Lower lobe of right lung (tissue), 2 donors: ENCODE results near the gene CUX1. TPM values are rescaled to one million over a fixed set of nuclear protein-coding genes. Genes with fewer than 3 reads are reported as not detected.

Experiments used
- ATAC-seq, 2 donors: fragments of 200-7000 bp; cut with Tn5 transposase; one replicate each; pipeline ENCODE4 v1.9.1; 2020 to 2022; ENCODE audit warnings: mild to moderate bottlenecking in 2 of 2, moderate library complexity in 2 of 2
- DNase-seq: peaks from one replicate; pipeline ENCODE4 v3.0.0-alpha.2; 2020
- H3K27ac ChIP-seq: fragments of 200-600 bp; one replicate; pipeline ENCODE4 v1.8.0; 2022
- H3K27me3 ChIP-seq: fragments of 200-600 bp; one replicate; pipeline ENCODE4 v1.8.0; 2022; ENCODE audit warnings: low read depth
- H3K36me3 ChIP-seq: fragments of 200-600 bp; one replicate; pipeline ENCODE4 v1.8.0; 2022; ENCODE audit warnings: mild to moderate bottlenecking
- H3K4me1 ChIP-seq: fragments of 200-600 bp; one replicate; pipeline ENCODE4 v1.8.0; 2022
- H3K4me3 ChIP-seq: fragments of 200-600 bp; one replicate; pipeline ENCODE4 v1.8.0; 2022; ENCODE audit warnings: mild to moderate bottlenecking
- H3K9me3 ChIP-seq: fragments of 200-600 bp; one replicate; pipeline ENCODE4 v1.8.0; 2022
- intact Hi-C: fragments of 100-400 bp; cut with DNase I; formaldehyde crosslinking; loops from one replicate; pipeline ENCODE4 v1.11.0; 2022
- total RNA-seq: library from RNA; stranded (reverse); fragmentation: NEBNext Ultra II Directional; extraction: Animal tissue kit (Norgen Biotek cat#: 25700); gene quantifications from one replicate; pipeline ENCODE4 v1.2.1, GENCODE V29; 2021
- TF ChIP-seq, protein P1 (sequence below): fragments of 200-600 bp; IDR thresholded peaks from one replicate; pipeline ENCODE4 v1.8.0; 2022; ENCODE audit warnings: antibody characterized with exemption, mild to moderate bottlenecking
- donor health status: DM: no; HTN: yes; CAD: no; lungs with severe emphysema.

CUX1 gene
- total RNA-seq, 1 donor from 2014 or later: 118 TPM

DNA sequence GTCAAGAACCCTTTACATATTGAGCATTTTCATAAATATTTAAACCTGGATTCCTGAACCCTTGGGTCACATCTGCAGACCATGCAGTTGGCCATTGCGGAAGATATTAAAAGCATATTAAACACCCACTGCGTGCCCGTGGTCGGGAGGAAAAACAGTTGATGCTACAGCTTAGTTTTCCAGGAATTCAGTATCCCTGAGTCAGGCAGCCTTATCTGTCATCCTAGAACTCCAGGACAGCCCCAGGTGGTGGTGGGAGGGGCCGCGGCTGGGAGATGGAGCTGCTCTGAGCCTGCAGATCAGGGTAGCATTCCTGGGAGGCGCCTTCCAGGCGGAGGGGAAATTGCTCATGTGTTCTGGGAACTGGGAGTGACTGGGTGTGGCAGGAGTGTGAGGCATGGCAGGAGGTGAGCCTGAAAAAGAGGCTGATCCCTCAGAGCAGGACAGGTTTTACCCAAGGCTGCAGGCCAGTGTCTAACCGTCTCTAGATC lies 246.3 kb downstream of the CUX1 start:
- DNase-seq: peak; percentile 56
- TF ChIP-seq, protein P1, sequence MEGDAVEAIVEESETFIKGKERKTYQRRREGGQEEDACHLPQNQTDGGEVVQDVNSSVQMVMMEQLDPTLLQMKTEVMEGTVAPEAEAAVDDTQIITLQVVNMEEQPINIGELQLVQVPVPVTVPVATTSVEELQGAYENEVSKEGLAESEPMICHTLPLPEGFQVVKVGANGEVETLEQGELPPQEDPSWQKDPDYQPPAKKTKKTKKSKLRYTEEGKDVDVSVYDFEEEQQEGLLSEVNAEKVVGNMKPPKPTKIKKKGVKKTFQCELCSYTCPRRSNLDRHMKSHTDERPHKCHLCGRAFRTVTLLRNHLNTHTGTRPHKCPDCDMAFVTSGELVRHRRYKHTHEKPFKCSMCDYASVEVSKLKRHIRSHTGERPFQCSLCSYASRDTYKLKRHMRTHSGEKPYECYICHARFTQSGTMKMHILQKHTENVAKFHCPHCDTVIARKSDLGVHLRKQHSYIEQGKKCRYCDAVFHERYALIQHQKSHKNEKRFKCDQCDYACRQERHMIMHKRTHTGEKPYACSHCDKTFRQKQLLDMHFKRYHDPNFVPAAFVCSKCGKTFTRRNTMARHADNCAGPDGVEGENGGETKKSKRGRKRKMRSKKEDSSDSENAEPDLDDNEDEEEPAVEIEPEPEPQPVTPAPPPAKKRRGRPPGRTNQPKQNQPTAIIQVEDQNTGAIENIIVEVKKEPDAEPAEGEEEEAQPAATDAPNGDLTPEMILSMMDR: no peak

DNA sequence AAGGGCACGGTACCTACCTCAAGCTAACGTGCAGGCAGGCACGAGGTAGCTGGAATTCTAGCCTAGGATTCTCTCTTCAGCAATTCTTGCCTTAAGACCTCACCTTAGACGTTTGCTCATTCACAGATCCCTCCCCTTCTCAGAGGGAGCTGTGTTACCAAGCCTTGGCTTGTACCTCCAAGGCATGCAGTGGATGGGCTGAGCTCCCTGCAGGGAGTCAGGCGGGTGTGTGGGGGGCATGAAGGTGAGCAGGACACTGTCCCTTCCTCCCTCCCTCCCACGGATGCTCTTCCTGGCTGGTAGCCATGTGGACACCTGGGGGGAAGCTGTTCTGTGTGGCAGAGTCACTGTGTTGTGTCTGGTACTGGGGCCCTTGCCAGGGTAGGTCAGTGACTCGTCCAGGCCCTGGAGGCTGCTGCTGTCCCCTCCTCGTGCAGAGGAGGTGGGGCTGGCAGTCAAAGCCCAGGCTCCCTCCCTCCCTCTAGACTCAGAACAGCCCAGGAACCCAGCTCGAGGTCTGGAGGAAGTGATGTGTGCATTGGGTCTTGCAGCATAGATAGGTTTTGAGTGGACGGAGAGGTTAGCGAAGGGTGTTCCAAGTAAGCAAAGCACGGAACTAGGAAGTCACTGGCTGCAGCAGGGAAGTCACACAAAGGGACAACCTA lies 247.1 kb downstream of the CUX1 start:
- Histone ChIP-seq H3K9me3 (no peaks in the 10 kb centered on the region), H3K4me1 (peaks cover 18% of the 10 kb centered on the region), H3K27me3 (no peaks in the 10 kb centered on the region), H3K27ac (peak overlapping the region; percentile 67), H3K4me3 (no peak overlapping the region), H3K36me3 (no peaks in the 10 kb centered on the region)
- intact Hi-C loops: no loop called here
- ATAC-seq (peak; percentile 66 to 84), DNase-seq (peak; percentile 58)
- TF ChIP-seq, protein P1: no peak

More for the DNA sequence above, 246.3 kb downstream of the CUX1 start:
- Histone ChIP-seq H3K36me3 (no peaks in the 10 kb centered on the region), H3K9me3 (no peaks in the 10 kb centered on the region), H3K27ac (peak overlapping the region; percentile 67), H3K4me1 (peaks cover 18% of the 10 kb centered on the region), H3K27me3 (no peaks in the 10 kb centered on the region), H3K4me3 (no peak overlapping the region)
- peak; percentile 78 to 82 for ATAC-seq
- intact Hi-C loops: no loop called here

DNA sequence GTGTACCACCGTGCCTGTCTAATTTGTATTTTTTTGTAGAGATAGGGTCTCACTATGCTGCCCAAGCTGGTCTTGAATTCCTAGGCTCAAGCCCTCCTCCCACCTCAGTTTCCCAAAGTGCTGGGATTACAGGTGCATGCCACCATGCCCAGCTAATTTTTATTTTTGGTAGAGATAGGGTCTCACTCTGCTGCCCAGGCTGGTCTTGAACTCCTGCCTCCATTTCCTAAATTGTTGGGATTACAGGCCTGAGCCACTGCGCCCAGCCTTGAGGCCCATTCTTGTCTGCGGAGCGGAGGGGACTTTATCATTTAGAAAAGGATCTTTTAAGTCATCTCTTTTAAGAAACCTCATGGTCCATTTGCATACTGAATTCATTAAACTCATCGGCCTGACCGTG lies 247.8 kb downstream of the CUX1 start:
- Histone ChIP-seq H3K27ac (no peak overlapping the region), H3K4me3 (no peak overlapping the region), H3K27me3 (no peaks in the 10 kb centered on the region), H3K36me3 (peaks cover 2% of the 10 kb centered on the region), H3K9me3 (no peaks in the 10 kb centered on the region), H3K4me1 (peaks cover 18% of the 10 kb centered on the region)
- TF ChIP-seq, protein P1: no peak
- no peak for ATAC-seq
- intact Hi-C loops: no loop called here
- DNase-seq: no peak

DNA sequence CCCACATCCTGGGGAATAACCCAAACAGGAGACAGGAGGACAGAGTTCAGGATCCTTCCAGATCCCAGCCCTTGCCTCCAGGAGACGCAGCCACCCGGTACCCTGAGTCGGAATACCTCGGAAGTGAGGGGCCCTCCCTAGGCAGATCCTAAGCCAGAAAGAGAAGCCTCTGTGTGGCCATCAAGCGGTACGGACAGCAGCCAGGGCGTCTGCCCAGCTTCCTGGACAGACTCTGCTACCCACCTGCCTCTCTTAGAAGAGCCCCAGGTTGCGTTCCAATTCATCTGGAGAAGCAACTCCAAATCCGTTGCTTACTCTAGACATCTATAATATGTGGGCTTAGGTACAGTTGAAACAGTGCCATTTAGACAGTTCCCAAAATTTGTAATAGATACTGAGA lies 249.1 kb downstream of the CUX1 start:
- Histone ChIP-seq H3K27ac (no peak overlapping the region), H3K4me1 (peaks cover 18% of the 10 kb centered on the region), H3K4me3 (no peak overlapping the region), H3K27me3 (no peaks in the 10 kb centered on the region), H3K36me3 (peaks cover 15% of the 10 kb centered on the region), H3K9me3 (no peaks in the 10 kb centered on the region)
- no peak for ATAC-seq
- DNase-seq: no peak
- TF ChIP-seq, protein P1: no peak
- intact Hi-C loops: no loop called here

DNA sequence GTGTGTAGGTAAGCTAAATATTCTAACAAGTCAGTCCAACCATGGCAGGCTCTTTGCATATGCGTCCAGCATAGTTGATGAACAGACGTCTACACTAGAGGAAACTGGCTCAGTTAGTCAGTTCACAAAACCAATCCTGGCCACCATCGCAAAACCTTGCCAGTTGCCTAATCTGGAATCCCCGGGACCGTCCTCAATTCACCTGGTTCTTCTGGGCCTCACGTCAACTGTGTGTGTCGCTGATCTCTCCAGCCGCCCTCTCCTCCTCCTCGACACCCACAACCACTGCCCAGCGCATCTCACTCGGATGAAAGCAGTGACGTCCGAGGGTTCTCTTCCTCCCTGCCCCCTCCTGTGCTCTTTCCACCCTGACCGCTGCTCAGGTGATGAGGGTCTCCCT lies 251.4 kb downstream of the CUX1 start:
- no peaks in the 10 kb centered on the region for H3K27me3 ChIP-seq
- no peak for ATAC-seq
- H3K9me3 ChIP-seq: peaks cover 6% of the 10 kb centered on the region
- TF ChIP-seq, protein P1: no peak
- intact Hi-C loops: no loop called here
- H3K4me1 ChIP-seq: peaks cover 13% of the 10 kb centered on the region
- peaks cover 22% of the 10 kb centered on the region for H3K36me3 ChIP-seq
- no peak overlapping the region for H3K4me3 ChIP-seq
- DNase-seq: no peak
- H3K27ac ChIP-seq: no peak overlapping the region
